CD4-positive, alpha-beta T cell (primary cell): Measurements from ENCODE around the gene TMEM150A. TPM values are rescaled to one million over a fixed set of nuclear protein-coding genes. Genes with fewer than 3 reads are reported as not detected.

Experiments
- ATAC-seq: fragments of 200-7000 bp; cut with Tn5 transposase; one replicate; pipeline ENCODE4 v1.10.0; 2022; ENCODE audit warnings: mild to moderate bottlenecking; ENCODE audit not compliant: poor library complexity
- CTCF ChIA-PET: fragments of 350-600 bp; sonication (Branson Sonifier 250); formaldehyde crosslinking; loops from one replicate; lab custom pipeline; 2021; ENCODE audit warnings: antibody characterized with exemption, inconsistent platforms; lab: Charles Lee
- POLR2A ChIA-PET: fragments of 350-600 bp; sonication (Branson Sonifier 250); formaldehyde crosslinking; loops from one replicate; lab custom pipeline; 2021; ENCODE audit warnings: antibody characterized with exemption, inconsistent platforms; lab: Charles Lee
- DNase-seq, 14 experiments: peaks; one replicate each; pipeline ENCODE4 v3.0.0-alpha.2; 2013 to 2020; ENCODE audit warnings: mixed read lengths in 2 of 14
- H3K27ac ChIP-seq, 2 donors: one replicate each; pipeline versions ENCODE4 v1.5.1 to v1.7.0; 2013; ENCODE audit warnings: low read length in 2 of 2, low read depth in 1 of 2, mild to moderate bottlenecking in 1 of 2
- H3K27me3 ChIP-seq, 2 experiments: 1 replicate in 1 of 2; 2 replicates in 1 of 2; pipeline versions ENCODE4 v1.6.1 to v1.7.0; 2013; ENCODE audit warnings: low read length in 2 of 2, control low read depth in 1 of 2, mild to moderate bottlenecking in 1 of 2, moderate library complexity in 1 of 2; ENCODE audit not compliant: insufficient read depth in 2 of 2, control insufficient read depth in 1 of 2
- H3K36me3 ChIP-seq: one replicate; pipeline ENCODE4 v1.6.1; 2013; ENCODE audit warnings: low read length, control low read depth; ENCODE audit not compliant: insufficient read depth
- H3K4me1 ChIP-seq: one replicate; pipeline ENCODE4 v1.6.1; 2013; ENCODE audit warnings: low read length, control low read depth; ENCODE audit not compliant: insufficient read depth
- H3K4me3 ChIP-seq: one replicate; pipeline ENCODE4 v1.5.1; 2013; ENCODE audit warnings: mild to moderate bottlenecking, low read length, moderate library complexity
- H3K9me3 ChIP-seq, 2 experiments: 1 replicate in 1 of 2; 2 replicates in 1 of 2; pipeline versions ENCODE4 v1.6.1 to v1.7.0; 2013; ENCODE audit warnings: low read length in 2 of 2, mild to moderate bottlenecking in 2 of 2, control low read depth in 1 of 2, moderate library complexity in 1 of 2; ENCODE audit not compliant: control insufficient read depth in 1 of 2, insufficient read depth in 1 of 2
- H3K27ac Mint-ChIP-seq: one replicate; pipeline ENCODE4 v1.8.0; 2020; ENCODE audit warnings: mixed read lengths
- H3K27me3 Mint-ChIP-seq: one replicate; pipeline ENCODE4 v1.8.0; 2021; ENCODE audit warnings: mixed read lengths
- H3K36me3 Mint-ChIP-seq: one replicate; pipeline ENCODE4 v1.8.0; 2021; ENCODE audit warnings: low read depth, mixed read lengths
- H3K4me1 Mint-ChIP-seq: one replicate; pipeline ENCODE4 v1.8.0; 2021; ENCODE audit warnings: low read depth, mixed read lengths
- H3K4me3 Mint-ChIP-seq: one replicate; pipeline ENCODE4 v1.8.0; 2020; ENCODE audit warnings: mild to moderate bottlenecking, mixed read lengths
- H3K9me3 Mint-ChIP-seq: one replicate; pipeline ENCODE4 v1.8.0; 2020; ENCODE audit warnings: mixed read lengths
- intact Hi-C, 2 experiments: fragments of 100-400 bp; cut with DNase I in 1 of 2; cut with micrococcal nuclease in 1 of 2; formaldehyde crosslinking; loops; one replicate each; pipeline versions ENCODE4 v1.15.1 to v1.9.0; 2023 to 2025; cut with DNase I, micrococcal nuclease
- total RNA-seq, 174 experiments: library from RNA in 2 of 174; stranded (reverse) in 2 of 174; gene quantifications; one replicate each; pipeline ENCODE4 v1.2.3 and lab custom pipeline; 2021 to 2026
- TF ChIP-seq, protein P1 (sequence below): fragments of 200-600 bp; IDR thresholded peaks from one replicate; pipeline ENCODE4 v1.8.0; 2022; ENCODE audit warnings: antibody characterized with exemption, mild to moderate bottlenecking

TMEM150A gene
- total RNA-seq, 2 experiments from 2014 or later: 6.6 to 7.0 TPM

DNA sequence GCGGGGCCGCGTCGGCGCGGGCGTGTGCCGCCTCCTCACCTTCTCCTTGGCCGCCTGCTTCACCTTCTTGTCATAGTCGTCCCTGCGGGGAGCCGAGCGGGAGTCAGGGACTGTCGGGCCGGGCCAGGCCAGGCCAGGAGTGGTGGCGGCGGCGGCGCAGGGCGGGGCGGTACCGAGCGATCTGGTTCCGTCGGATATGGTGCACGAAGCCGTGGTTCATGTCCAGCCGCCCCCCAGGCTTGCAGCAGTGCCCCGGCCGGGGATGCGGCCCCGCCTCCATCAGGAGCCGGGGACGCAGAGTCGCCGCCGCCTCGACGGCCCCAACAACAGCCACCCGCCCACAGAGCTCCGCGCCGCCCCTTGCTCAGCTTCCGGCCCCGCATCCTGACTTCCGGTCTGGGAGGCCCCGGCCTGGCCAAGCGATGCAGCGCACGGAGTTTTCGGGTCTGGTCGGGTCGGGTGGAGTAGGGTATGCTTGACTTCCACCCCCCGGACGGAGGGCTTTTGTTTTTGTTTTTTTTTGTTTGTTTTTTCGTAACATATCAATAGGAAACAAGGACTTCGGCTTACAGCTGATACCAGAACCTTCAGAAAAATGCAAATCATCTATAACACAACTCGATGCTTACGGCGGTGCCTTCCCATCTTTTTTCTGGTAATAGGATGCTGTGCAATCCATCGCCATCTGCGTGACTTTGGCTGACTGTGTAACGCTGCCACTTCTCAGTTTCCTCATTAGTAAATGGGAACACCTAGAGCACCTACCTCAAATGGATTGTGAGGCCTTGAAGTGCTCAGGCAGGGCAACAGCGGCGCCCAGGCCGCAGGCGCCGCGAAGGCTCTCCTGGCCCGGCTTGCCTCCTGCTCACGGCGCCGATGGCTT lies 9.4 kb upstream of the TMEM150A start, which contains the start of gene C2orf68:
TSS of gene C2orf68 (minus strand) at position 362 of the 883 bp plus-strand sequence. CDS start at position 280, 82 bp downstream.
- intact Hi-C loops: loop anchor here in 1 of 2 experiments (2.0 kb wide), 1 partner anchor 73 kb away; the partner anchor contains the start of gene MAT2A
- peak within 1 kb of the TSS; percentile 95 for H3K4me3 Mint-ChIP-seq

DNA sequence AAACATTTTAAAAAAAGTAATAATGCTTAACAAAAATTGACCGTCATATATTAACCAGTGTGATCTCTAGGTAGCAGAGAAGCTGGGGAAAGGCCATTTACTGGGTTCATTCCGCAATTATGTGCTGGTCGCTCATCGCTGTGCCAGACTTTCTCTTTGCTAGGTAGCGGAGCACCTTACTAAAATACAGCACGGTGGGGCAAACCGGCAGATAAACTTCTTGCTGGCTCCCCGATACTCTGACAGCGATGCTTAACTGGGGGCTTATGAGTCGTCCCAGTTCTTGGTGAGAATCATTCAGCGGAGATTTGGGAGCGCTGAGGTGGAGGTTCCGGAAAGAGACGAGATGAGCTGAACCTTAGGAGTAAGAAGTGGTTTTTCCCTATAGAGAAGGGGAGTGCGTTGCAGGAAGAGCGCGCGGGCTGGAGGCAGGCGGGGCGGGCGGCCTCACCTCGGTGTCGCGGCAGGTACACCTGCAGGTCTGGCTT lies 8.8 kb upstream of the TMEM150A start:
- H3K4me3 ChIP-seq: peak overlapping the region; percentile 58
- Mint-ChIP-seq H3K27me3 (no peaks in the 10 kb centered on the region), H3K4me1 (peaks cover 39% of the 10 kb centered on the region), H3K36me3 (peaks cover 50% of the 10 kb centered on the region), H3K9me3 (no peaks in the 10 kb centered on the region), H3K4me3 (peak overlapping the region; percentile 95), H3K27ac (peak overlapping the region; percentile 86)
- H3K27ac ChIP-seq: peak overlapping the region; percentile 44 to 74
- ATAC-seq (peak; percentile 23), DNase-seq (no peak)
- CTCF ChIA-PET: interaction anchor here (0.9 to 1.4 kb wide), 4 partner anchors 8 to 73 kb away, joined by 3 to 4 read pairs (median 4); partner anchors contain the start of genes MAT2A, RNF181 and TMEM150A
- TF ChIP-seq, protein P1, sequence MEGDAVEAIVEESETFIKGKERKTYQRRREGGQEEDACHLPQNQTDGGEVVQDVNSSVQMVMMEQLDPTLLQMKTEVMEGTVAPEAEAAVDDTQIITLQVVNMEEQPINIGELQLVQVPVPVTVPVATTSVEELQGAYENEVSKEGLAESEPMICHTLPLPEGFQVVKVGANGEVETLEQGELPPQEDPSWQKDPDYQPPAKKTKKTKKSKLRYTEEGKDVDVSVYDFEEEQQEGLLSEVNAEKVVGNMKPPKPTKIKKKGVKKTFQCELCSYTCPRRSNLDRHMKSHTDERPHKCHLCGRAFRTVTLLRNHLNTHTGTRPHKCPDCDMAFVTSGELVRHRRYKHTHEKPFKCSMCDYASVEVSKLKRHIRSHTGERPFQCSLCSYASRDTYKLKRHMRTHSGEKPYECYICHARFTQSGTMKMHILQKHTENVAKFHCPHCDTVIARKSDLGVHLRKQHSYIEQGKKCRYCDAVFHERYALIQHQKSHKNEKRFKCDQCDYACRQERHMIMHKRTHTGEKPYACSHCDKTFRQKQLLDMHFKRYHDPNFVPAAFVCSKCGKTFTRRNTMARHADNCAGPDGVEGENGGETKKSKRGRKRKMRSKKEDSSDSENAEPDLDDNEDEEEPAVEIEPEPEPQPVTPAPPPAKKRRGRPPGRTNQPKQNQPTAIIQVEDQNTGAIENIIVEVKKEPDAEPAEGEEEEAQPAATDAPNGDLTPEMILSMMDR: no peak
- H3K36me3 ChIP-seq: peaks cover 30% of the 10 kb centered on the region
- POLR2A ChIA-PET: interaction anchor here (0.7 to 1.7 kb wide), 15 partner anchors 9 to 830 kb away, joined by 3 to 24 read pairs (median 5); partner anchors contain the start of genes ELMOD3, KDM3A, MAT2A and RETSAT
- intact Hi-C loops: no loop called here
- peaks cover 37% of the 10 kb centered on the region for H3K4me1 ChIP-seq
- H3K9me3 ChIP-seq: no peaks in the 10 kb centered on the region
- no peaks in the 10 kb centered on the region for H3K27me3 ChIP-seq

More for the DNA sequence above, 9.4 kb upstream of the TMEM150A start, which contains the start of gene C2orf68:
- Histone ChIP-seq H3K4me1 (peaks cover 40% of the 10 kb centered on the region), H3K27me3 (no peaks in the 10 kb centered on the region), H3K9me3 (no peaks in the 10 kb centered on the region), H3K36me3 (peaks cover 24% of the 10 kb centered on the region), H3K27ac (peak within 1 kb of the TSS; percentile 74 to 82), H3K4me3 (peak within 1 kb of the TSS; percentile 58)
- ChIA-PET CTCF (interaction anchor here (0.9 to 1.4 kb wide), 4 partner anchors 9 to 73 kb away, joined by 3 to 4 read pairs (median 4); partner anchors contain the start of genes MAT2A, RNF181 and TMEM150A), POLR2A (interaction anchor here (0.6 to 1.7 kb wide), 17 partner anchors 10 to 829 kb away, joined by 3 to 24 read pairs (median 4); partner anchors contain the start of genes ELMOD3, GGCX, KDM3A and MAT2A)
- Mint-ChIP-seq H3K36me3 (peaks cover 50% of the 10 kb centered on the region), H3K27me3 (no peaks in the 10 kb centered on the region), H3K4me1 (peaks cover 39% of the 10 kb centered on the region), H3K27ac (peak within 1 kb of the TSS; percentile 86), H3K9me3 (no peaks in the 10 kb centered on the region)
- TF ChIP-seq, protein P1: no peak
- DNase-seq (peak; percentile 59 to 88 (median 79)), ATAC-seq (peak; percentile 52)
